ENCODE results near the gene CDH4. TPM values are rescaled to one million over a fixed set of nuclear protein-coding genes. Genes with fewer than 3 reads are reported as not detected.

The CDH4 gene
- polyA plus RNA-seq, 1 donor (not counting 4 experiments of a cell fraction or from before 2014, with no cell fraction given): 2.2 TPM

DNA sequence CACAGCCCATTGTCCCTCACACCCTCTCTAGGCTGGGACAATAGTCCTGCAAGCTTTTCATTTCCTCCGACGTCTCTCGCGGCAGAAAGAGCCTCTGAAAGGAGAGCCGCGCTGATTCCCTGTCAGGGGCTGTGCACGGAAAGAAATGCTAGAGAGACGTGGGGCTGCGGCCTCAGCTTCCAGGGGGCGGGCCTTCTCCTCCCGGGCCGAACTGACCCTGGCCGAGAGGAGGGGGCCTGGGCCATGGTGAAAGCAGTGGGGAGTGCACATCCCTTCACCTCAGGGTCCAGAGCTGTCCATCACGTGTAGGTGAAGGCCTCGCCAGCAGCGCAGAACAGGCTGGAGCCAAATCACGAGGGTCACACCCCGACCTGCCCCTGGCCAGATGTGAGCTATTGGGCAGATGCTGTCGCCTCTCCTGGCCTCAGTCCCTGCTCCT, 593.2 kb downstream of the CDH4 start:
- H4K20me1 ChIP-seq (ENCODE audit: control insufficient read depth, extremely low read depth, insufficient read depth, low read length): no peaks in the 10 kb centered on the region
- H3K9ac ChIP-seq (ENCODE audit: control insufficient read depth, extremely low read depth, insufficient read depth, low read length): no peak overlapping the region
- FAIRE-seq: no peak
- DNase-seq (ENCODE audit: low read depth, low spot score): no peak
- no peaks in the 10 kb centered on the region for H3K36me3 ChIP-seq (ENCODE audit: control insufficient read depth in 2 of 2, extremely low read depth in 1 of 2, insufficient read depth in 2 of 2, low read length in 2 of 2)
- no peaks in the 10 kb centered on the region for H3K9me3 ChIP-seq (ENCODE audit: control insufficient read depth, low read depth, low read length)
- dilution Hi-C loops (cut with MboI; ENCODE audit: extremely low pct_ligation_motif_present, low sequenced_read_pairs): no loop called here
- TF ChIP-seq EZH2 (IDR thresholded peaks at IDR 0.05; ENCODE audit: low read length): no peak
- TF ChIP-seq, protein P1, sequence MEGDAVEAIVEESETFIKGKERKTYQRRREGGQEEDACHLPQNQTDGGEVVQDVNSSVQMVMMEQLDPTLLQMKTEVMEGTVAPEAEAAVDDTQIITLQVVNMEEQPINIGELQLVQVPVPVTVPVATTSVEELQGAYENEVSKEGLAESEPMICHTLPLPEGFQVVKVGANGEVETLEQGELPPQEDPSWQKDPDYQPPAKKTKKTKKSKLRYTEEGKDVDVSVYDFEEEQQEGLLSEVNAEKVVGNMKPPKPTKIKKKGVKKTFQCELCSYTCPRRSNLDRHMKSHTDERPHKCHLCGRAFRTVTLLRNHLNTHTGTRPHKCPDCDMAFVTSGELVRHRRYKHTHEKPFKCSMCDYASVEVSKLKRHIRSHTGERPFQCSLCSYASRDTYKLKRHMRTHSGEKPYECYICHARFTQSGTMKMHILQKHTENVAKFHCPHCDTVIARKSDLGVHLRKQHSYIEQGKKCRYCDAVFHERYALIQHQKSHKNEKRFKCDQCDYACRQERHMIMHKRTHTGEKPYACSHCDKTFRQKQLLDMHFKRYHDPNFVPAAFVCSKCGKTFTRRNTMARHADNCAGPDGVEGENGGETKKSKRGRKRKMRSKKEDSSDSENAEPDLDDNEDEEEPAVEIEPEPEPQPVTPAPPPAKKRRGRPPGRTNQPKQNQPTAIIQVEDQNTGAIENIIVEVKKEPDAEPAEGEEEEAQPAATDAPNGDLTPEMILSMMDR (optimal IDR thresholded peaks at IDR 0.05 in 1 of 3, IDR thresholded peaks at IDR 0.05 in 1 of 3, conservative IDR thresholded peaks at IDR 0.05 in 1 of 3; ENCODE audit: extremely low read depth in 1 of 3, insufficient read depth in 2 of 3, low read length in 3 of 3): no peak
- H3K79me2 ChIP-seq (ENCODE audit: control insufficient read depth, insufficient read depth, low read length): no peaks in the 10 kb centered on the region
- H3K4me1 ChIP-seq (ENCODE audit: control insufficient read depth, extremely low read depth, insufficient read depth, low read length): no peaks in the 10 kb centered on the region
- no peak overlapping the region for H3K4me2 ChIP-seq (ENCODE audit: control insufficient read depth, extremely low read depth, insufficient read depth, low read depth, low read length)
- H3K27me3 ChIP-seq (ENCODE audit: control insufficient read depth, extremely low read depth, insufficient read depth, low read length): peaks cover 17% of the 10 kb centered on the region
- H3K4me3 ChIP-seq (ENCODE audit: control insufficient read depth in 2 of 3, extremely low read depth in 1 of 3, insufficient read depth in 2 of 3, low read depth in 1 of 3, low read length in 3 of 3): no peak overlapping the region
- no peak overlapping the region for H3K27ac ChIP-seq (ENCODE audit: control insufficient read depth, insufficient read depth, low read length)
- no peak overlapping the region for H2AFZ ChIP-seq (ENCODE audit: control insufficient read depth, low read length)
- H3K9me1 ChIP-seq (ENCODE audit: control insufficient read depth, extremely low read depth, insufficient read depth, low read length): no peaks in the 10 kb centered on the region

DNA sequence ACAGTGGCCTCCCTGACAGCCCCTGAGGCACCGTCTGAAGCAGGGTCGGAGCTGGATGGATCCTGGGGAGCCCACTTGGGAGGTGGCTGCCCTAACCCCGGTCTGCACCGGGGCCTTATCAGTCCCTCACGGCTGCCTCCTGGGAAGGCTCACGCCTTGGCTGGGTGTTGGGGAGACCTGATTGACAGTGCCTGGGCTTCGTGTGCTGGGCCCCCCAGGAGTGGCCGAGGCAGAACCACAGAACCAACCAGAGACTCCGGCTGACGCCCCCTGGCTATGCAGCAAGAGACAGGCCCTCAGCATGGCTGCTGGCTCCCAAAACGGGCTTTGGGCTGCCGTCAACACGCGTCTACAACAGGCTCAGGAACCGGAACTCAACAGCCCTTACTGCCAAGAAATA, 594.0 kb downstream of the CDH4 start:
- no peak for TF ChIP-seq EZH2 (IDR thresholded peaks at IDR 0.05; ENCODE audit: low read length)
- TF ChIP-seq, protein P1 (optimal IDR thresholded peaks at IDR 0.05 in 1 of 3, IDR thresholded peaks at IDR 0.05 in 1 of 3, conservative IDR thresholded peaks at IDR 0.05 in 1 of 3; ENCODE audit: extremely low read depth in 1 of 3, insufficient read depth in 2 of 3, low read length in 3 of 3): no peak
- no peak for FAIRE-seq
- Histone ChIP-seq H3K4me1 (ENCODE audit: control insufficient read depth, extremely low read depth, insufficient read depth, low read length) (no peaks in the 10 kb centered on the region), H2AFZ (ENCODE audit: control insufficient read depth, low read length) (no peak overlapping the region), H3K9me1 (ENCODE audit: control insufficient read depth, extremely low read depth, insufficient read depth, low read length) (no peaks in the 10 kb centered on the region), H3K4me2 (ENCODE audit: control insufficient read depth, extremely low read depth, insufficient read depth, low read depth, low read length) (no peak overlapping the region), H4K20me1 (ENCODE audit: control insufficient read depth, extremely low read depth, insufficient read depth, low read length) (no peaks in the 10 kb centered on the region), H3K4me3 (ENCODE audit: control insufficient read depth in 2 of 3, extremely low read depth in 1 of 3, insufficient read depth in 2 of 3, low read depth in 1 of 3, low read length in 3 of 3) (no peak overlapping the region), H3K9ac (ENCODE audit: control insufficient read depth, extremely low read depth, insufficient read depth, low read length) (no peak overlapping the region), H3K27me3 (ENCODE audit: control insufficient read depth, extremely low read depth, insufficient read depth, low read length) (peaks cover 25% of the 10 kb centered on the region), H3K27ac (ENCODE audit: control insufficient read depth, insufficient read depth, low read length) (no peak overlapping the region), H3K36me3 (ENCODE audit: control insufficient read depth in 2 of 2, extremely low read depth in 1 of 2, insufficient read depth in 2 of 2, low read length in 2 of 2) (no peaks in the 10 kb centered on the region), H3K9me3 (ENCODE audit: control insufficient read depth, low read depth, low read length) (no peaks in the 10 kb centered on the region), H3K79me2 (ENCODE audit: control insufficient read depth, insufficient read depth, low read length) (no peaks in the 10 kb centered on the region)
- dilution Hi-C loops (cut with MboI; ENCODE audit: extremely low pct_ligation_motif_present, low sequenced_read_pairs): no loop called here
- no peak for DNase-seq (ENCODE audit: low read depth, low spot score)

All from keratinocyte (primary cell).